ENCODE results near the gene OVOL2. TPM values are rescaled to one million over a fixed set of nuclear protein-coding genes. Genes with fewer than 3 reads are reported as not detected.

OVOL2 gene
- total RNA-seq, 2 experiments from 2014 or later: not detected

- DNase-seq: no peak
- POLR2A ChIA-PET: no interaction called here
- CTCF ChIA-PET: no interaction called here
Observed at GRCh38 chr20:18024606-18025127, 33.0 kb downstream of the OVOL2 start.

DNA sequence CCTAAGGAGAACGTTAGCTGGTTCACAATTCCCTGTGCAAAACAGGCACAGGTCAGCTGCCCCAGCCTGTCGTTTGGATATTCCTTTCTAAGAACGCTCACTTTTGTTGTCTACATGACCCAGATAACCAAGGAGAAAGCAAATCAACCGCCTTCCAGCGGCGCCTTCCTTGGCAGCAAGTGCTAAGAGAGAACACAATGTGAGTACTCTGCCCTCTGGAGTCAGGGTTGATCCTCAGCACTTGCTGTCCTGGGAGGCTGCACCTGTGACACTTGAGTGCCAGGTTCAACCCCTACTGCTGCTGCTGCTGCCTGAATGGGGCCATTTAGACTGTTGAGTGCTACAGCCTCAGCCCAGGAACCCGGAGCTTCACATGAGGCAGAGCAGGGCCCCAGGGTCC lies 36.8 kb downstream of the OVOL2 start:
- ATAC-seq (no peak), DNase-seq (no peak)
- Mint-ChIP-seq H3K4me1 (ENCODE audit: low read depth) (no peaks in the 10 kb centered on the region), H3K4me3 (no peak overlapping the region), H3K27me3 (peaks cover 11% of the 10 kb centered on the region), H3K9me3 (no peaks in the 10 kb centered on the region), H3K27ac (no peak overlapping the region), H3K36me3 (ENCODE audit: low read depth) (no peaks in the 10 kb centered on the region)
- CTCF ChIA-PET: interaction anchor here (1.1 to 1.2 kb wide), 2 partner anchors 9 to 16 kb away, joined by 3 to 4 read pairs; no protein-coding TSS in a partner anchor
- intact Hi-C loops (cut with micrococcal nuclease): no loop called here
- POLR2A ChIA-PET: interaction anchor here (0.7 kb wide), 1 partner anchor 72 kb away, joined by 3 read pairs; no protein-coding TSS in a partner anchor
- TF ChIP-seq, protein P1, sequence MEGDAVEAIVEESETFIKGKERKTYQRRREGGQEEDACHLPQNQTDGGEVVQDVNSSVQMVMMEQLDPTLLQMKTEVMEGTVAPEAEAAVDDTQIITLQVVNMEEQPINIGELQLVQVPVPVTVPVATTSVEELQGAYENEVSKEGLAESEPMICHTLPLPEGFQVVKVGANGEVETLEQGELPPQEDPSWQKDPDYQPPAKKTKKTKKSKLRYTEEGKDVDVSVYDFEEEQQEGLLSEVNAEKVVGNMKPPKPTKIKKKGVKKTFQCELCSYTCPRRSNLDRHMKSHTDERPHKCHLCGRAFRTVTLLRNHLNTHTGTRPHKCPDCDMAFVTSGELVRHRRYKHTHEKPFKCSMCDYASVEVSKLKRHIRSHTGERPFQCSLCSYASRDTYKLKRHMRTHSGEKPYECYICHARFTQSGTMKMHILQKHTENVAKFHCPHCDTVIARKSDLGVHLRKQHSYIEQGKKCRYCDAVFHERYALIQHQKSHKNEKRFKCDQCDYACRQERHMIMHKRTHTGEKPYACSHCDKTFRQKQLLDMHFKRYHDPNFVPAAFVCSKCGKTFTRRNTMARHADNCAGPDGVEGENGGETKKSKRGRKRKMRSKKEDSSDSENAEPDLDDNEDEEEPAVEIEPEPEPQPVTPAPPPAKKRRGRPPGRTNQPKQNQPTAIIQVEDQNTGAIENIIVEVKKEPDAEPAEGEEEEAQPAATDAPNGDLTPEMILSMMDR (IDR thresholded peaks at IDR 0.05): no peak

More at GRCh38 chr20:18024606-18025127, 33.0 kb downstream of the OVOL2 start:
- Mint-ChIP-seq H3K4me3 (no peak overlapping the region), H3K27ac (no peak overlapping the region), H3K27me3 (peaks cover 8% of the 10 kb centered on the region), H3K4me1 (ENCODE audit: low read depth) (no peaks in the 10 kb centered on the region), H3K36me3 (ENCODE audit: low read depth) (no peaks in the 10 kb centered on the region), H3K9me3 (no peaks in the 10 kb centered on the region)
- TF ChIP-seq, protein P1 (IDR thresholded peaks at IDR 0.05): no peak
- no peak for ATAC-seq
- intact Hi-C loops (cut with micrococcal nuclease): no loop called here

DNA sequence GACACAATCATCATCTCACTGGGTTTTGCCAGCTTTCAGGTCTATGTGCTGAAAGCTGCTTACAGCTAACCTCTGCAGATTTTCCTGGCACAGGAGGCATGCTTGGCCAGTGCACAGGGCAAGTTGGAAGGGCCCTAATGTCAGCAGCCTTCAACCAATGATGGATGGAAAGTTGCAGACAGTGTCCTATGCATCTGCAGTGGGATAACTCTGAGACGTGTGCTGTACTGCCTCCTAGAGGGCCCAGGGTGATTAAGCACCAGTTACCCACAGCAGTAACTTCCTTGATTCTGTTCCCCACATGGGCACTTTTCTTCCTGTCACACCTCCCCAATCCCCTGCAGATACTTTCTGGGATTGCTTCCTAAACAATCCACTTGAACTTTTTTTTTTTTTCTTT lies 38.6 kb downstream of the OVOL2 start:
- POLR2A ChIA-PET: no interaction called here
- CTCF ChIA-PET: no interaction called here
- Mint-ChIP-seq H3K4me3 (no peak overlapping the region), H3K27me3 (peaks cover 9% of the 10 kb centered on the region), H3K4me1 (ENCODE audit: low read depth) (no peaks in the 10 kb centered on the region), H3K27ac (no peak overlapping the region), H3K36me3 (ENCODE audit: low read depth) (no peaks in the 10 kb centered on the region), H3K9me3 (no peaks in the 10 kb centered on the region)
- intact Hi-C loops (cut with micrococcal nuclease): no loop called here
- TF ChIP-seq, protein P1 (IDR thresholded peaks at IDR 0.05): peak; percentile 46
- DNase-seq: peak; percentile 23
- peak; percentile 74 for ATAC-seq

DNA sequence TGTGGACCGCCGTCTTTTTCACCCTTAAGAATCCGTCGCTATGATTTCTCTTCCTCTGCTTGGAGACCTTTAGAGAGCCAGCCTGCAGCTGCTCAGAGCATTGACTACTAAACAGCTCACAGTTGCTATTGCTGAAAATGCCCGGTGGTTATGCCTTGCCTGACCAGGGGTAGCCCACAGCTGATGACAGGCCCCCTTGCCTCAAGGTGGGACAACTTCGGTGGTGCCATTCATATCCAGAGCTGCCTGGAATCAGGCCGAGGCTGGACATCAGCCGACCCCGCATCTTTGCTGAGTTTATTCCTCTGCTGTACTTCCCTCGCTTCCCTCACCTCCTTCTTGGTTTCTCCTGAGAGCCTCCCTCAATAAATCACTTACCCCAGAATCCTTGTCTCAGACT lies 39.6 kb downstream of the OVOL2 start:
- Mint-ChIP-seq H3K27me3 (peaks cover 9% of the 10 kb centered on the region), H3K9me3 (no peaks in the 10 kb centered on the region), H3K36me3 (ENCODE audit: low read depth) (no peaks in the 10 kb centered on the region), H3K27ac (no peak overlapping the region), H3K4me1 (ENCODE audit: low read depth) (no peaks in the 10 kb centered on the region), H3K4me3 (no peak overlapping the region)
- TF ChIP-seq, protein P1 (IDR thresholded peaks at IDR 0.05): no peak
- no peak for ATAC-seq
- no peak for DNase-seq
- intact Hi-C loops (cut with micrococcal nuclease): no loop called here
- CTCF ChIA-PET: no interaction called here
- POLR2A ChIA-PET: no interaction called here

DNA sequence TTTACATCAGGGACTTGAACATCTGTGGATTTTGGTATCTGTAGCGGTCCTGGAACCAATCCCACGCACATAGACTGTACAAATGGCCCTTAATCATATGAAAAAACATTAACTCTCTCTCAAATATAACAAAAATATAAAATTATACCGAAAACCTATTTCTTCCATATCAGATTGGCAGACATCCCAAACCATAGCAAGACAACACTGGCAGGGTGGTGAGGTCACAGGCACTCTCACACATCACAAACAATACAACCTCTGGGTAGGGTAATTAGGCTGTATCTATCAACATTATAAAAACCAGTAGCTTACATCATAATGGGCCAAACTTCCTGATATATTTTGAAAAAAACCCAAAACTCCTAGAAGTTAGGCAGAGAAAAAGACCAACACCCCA lies 40.9 kb downstream of the OVOL2 start:
- Mint-ChIP-seq H3K4me3 (no peak overlapping the region), H3K9me3 (no peaks in the 10 kb centered on the region), H3K4me1 (ENCODE audit: low read depth) (no peaks in the 10 kb centered on the region), H3K27ac (no peak overlapping the region), H3K27me3 (peaks cover 9% of the 10 kb centered on the region), H3K36me3 (ENCODE audit: low read depth) (no peaks in the 10 kb centered on the region)
- TF ChIP-seq, protein P1 (IDR thresholded peaks at IDR 0.05): no peak
- POLR2A ChIA-PET: interaction anchor here (0.6 kb wide), 1 partner anchor 17 kb away, joined by 3 read pairs; no protein-coding TSS in a partner anchor
- DNase-seq (no peak), ATAC-seq (no peak)
- intact Hi-C loops (cut with micrococcal nuclease): no loop called here
- CTCF ChIA-PET: interaction anchor here (0.7 kb wide), 1 partner anchor 30 kb away, joined by 3 read pairs; no protein-coding TSS in a partner anchor
